Right lobe of liver (tissue), 4 donors: ENCODE measurements around the gene RASAL2.

Experiments
- CTCF ChIP-seq, 4 donors: fragments of 200-600 bp in 3 of 4; fragments of 450-650 bp in 1 of 4; IDR thresholded peaks; one replicate each; pipeline versions ENCODE4 v1.5.1 to v1.8.0; 2016 to 2022; ENCODE audit warnings: antibody characterized with exemption in 4 of 4, mild to moderate bottlenecking in 2 of 4
- POLR2A ChIP-seq: fragments of 450-650 bp; IDR thresholded peaks from one replicate; pipeline ENCODE4 v1.6.1; 2017; ENCODE audit warnings: antibody characterized with exemption, mild to moderate bottlenecking
- donor health status: DM: no; HTN: no; CAD: no.
- donor health status: DM: no; HTN: no; CAD: no.
- donor health status: DM: no; HTN: yes; CAD: no.

DNA sequence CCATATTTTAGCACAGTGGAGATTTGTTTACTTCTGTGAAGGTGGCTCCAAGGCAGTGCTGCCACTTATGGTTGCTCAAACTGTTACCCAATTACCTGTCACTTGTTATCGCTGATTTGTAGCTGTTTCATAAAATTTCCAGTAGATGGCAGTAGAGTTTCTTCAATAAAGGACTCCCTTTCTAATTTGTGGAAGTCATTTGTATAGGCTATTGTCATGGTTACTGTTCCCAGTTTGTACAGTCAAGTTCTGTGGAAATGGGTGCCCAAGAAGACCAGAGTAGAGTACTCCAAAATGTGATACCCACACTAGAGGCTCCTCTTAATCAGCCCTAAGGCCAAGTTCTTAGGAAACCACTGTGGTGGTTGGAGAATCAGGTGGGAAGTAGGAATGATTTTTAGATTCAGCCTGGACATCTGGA, 216.8 kb downstream of the RASAL2 start:
- peak; percentile 72 to 95 (median 74) for TF ChIP-seq CTCF (IDR thresholded peaks at IDR 0.05)
- no peak for TF ChIP-seq POLR2A
